Posterior cingulate gyrus (tissue), 11 donors: Measurements from ENCODE around the gene RPS27L.

ENCODE experiments used
- DNase-seq, 10 donors: peaks; one replicate each; pipeline versions ENCODE4 v3.0.0 to v3.0.0-alpha.2; 2020 to 2021; ENCODE audit warnings: mixed read lengths in 3 of 10
- intact Hi-C: fragments of 100-400 bp; cut with DNase I; formaldehyde crosslinking; loops from one replicate; pipeline ENCODE4 v1.15.1; 2023

RPS27L gene

DNA sequence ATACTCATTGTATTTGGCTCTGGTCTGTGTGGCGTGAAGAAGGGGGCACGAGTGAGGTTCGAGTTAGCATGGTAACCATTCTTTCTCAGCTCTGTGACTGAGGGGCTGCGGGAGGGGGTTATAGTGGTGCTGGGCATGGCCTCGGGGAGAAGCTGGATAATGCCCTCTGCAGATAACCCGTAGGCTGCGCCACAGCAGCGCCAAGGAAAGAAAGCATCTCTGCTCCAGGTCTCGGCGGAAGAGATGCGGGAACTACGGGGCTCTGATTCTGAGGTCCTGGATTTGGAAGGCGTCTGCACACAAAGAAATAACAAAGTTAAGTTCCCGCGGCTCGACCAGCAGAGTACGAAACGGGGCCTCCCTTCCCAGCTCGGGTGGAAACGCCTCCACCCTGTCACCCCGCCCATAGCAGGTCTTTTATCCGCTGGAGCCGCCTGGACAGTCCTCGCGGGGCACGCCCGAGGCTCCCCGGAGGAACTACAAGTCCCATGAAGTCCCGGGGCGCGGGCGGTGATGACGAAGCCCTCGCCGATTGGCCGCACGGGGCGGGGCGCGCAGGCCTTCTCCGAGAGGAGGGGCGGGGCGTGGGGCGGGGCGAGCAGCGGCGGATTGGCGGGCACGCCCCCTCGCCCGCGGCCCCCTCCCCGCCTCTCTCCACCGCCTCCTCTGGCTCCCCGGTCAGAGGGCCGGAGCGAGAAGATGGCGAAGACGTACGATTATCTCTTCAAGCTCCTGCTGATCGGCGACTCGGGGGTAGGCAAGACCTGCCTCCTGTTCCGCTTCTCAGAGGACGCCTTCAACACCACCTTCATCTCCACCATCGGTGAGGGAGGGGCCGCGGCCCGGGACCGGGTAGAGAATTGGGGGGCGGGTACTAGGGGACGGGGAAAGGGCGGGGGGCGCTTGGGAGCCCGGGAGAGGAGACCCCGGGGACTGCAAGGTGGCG, 31.9 kb upstream of the RPS27L start, which contains the start of gene RAB8B:
Gene RAB8B (plus strand): TSS at position 681 of the 946 bp plus-strand sequence. CDS start 19 bp downstream, at position 700.
- peak; percentile 95 to 100 (median 99) for DNase-seq
- intact Hi-C loops = loop anchor here (2.0 kb wide), 2 partner anchors 32 to 88 kb away; partner anchors contain the start of genes APH1B and RPS27L

DNA sequence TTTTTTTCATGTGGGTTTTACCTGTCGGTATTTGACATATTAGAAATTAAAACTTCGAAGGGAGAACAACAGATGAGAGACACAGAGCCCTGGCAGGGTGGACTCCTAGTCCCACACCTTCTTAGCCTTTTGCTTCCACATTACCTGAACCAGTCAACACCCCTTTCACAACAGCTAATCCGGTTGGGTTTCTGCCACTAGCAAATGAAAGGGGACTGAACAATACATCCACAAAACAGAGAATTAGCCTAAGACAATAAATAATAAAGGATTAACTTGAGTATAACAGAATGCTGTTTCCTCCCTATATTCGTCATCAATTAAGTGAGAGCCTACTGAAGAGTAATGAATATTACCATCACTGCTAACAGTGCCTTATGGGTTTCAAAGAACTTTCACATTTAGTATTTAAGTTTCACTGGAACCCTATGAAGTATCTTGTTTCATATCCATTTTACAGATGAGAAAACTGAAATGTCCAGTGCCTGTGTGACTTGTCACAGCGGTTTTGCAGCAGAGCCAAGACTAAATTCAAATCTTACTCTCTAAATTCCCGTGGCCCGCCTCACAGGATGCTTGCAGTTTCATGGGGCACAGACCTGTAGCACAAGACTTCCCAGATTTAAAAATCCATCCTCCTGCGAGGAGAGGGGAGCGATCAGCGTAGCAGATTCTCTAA, 31.1 kb upstream of the RPS27L start:
- no peak for DNase-seq
- intact Hi-C loops = loop anchor here (2.0 kb wide), 2 partner anchors 32 to 88 kb away; partner anchors contain the start of genes APH1B and RPS27L

DNA sequence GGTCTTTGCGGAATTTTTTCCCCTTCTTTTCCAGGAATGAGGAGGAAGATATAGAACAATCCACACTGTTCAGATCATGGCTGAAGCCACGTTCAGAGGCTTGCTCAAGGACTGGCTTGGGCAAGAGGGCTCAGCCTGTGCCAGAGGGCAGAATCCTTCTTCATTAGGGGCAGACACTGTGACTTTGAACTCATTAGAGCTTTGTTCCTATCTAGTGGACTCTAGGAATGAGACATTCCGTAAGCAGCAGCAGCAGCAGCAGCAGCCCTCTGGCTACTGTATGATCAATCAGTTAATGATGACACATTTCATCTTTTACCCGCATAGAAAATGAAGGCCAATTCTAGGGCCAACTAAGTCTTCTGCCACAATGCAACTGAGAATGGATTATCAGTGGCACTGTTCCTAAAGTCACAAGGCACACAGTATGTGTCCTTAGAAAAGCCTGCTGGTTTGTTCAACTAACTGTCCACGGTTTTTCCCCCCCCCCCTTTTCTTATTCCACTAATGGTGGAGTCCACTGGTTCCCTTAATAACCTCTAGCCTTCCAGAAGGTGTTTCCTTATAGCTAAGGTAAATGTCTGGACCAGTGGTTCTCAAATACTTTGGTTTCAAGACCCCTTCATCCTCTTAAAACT, 30.4 kb upstream of the RPS27L start:
- no peak for DNase-seq
- intact Hi-C loops = loop anchor here (2.0 kb wide), 2 partner anchors 31 to 89 kb away; partner anchors contain the start of genes APH1B and RPS27L

DNA sequence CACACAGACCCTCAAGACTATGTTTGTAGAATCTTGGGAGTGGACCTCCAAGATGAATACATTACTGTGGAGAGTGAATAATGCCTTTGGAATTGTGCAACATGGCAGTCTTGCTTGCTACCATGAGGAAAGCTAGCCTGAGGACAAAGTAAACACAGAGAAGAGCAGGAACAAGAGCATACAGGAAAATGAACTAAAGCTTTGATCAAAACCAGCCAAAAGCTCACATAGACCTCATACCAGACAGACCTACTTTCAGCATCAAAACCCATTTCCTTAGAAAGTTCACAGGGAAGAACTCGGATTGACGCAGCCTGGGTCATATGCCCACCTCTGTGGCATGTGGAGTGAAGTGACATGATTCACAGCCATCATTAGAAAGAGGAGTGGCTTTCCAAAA, 28.8 kb upstream of the RPS27L start:
- intact Hi-C loops = no loop called here
- no peak for DNase-seq

DNA sequence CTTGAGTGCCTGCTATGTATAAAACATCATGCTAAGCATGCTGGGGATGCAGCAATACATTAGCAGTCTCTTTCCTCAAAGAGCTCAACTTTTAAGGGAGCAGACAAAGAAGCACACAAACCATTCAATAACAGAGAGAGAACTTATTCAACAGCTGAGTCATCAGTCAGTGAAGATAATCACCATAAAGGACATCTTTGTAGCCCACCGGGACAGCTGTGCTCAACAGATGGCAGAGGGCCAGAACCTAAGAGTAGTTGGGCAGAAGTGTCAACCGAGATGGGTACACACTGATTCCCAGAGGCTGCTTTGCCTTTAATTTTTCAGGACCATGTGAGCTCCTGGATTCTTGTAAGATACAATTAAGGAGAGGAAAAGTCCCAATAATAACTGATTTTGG, 27.9 kb upstream of the RPS27L start:
- no peak for DNase-seq
- intact Hi-C loops = no loop called here

DNA sequence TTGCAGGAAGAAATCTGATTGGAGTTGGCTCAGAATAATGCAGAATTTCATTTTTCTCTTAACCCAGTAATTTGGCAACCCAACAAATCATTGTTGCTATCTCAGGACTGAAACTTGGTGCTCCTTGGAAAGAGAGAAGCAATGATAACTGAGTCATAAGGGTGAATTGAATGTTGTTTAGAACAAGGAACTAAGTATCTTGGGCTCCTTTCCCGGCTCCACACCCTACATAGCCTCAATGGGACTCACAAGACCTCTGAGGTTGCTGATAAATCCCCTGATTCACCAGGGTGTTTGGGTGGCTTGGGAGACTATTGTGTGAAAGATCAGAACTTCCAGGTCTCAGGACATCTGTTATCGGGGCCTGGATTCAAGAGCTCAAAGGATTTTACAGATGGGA, 24.4 kb upstream of the RPS27L start:
- intact Hi-C loops = no loop called here
- DNase-seq = no peak

DNA sequence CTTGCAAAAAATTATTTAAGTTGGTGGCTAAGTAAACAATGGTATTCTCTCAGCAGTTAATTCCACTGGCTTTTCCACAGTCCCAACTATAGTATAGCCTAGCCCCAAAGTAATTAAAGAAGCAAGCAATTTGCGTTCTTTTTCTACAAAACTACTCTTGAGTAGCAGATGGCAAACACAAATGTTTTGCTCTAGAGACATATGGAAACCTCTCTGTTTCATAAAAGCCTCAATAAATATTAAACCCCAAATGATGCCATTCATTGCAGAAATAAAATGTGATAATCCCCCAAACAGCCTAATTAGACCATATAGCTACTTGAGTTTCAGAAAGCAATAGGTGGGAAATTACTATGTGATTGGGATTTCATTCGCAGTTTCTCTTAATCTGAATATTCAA, 23.5 kb upstream of the RPS27L start:
- DNase-seq = no peak
- intact Hi-C loops = no loop called here

DNA sequence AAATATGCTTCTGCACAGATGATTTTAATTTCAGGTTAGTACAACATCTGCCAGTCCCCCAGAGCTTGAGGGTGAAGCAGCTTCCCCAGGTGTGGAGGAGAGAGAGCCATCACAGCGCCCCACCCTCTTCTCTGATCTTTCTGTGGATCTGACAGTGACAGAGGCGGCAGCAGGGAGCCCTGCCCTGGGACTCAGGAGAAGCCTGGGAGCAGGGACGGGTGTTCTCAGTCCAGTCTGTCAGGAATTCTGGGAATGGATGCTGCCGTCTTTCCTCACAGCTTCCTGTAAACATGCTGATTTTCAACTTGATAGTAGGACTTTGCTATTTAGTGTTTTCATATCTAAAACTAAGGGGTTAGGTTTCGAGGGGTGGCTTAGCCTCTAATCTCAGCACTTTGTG, 20.8 kb upstream of the RPS27L start:
- no peak for DNase-seq
- intact Hi-C loops = no loop called here

DNA sequence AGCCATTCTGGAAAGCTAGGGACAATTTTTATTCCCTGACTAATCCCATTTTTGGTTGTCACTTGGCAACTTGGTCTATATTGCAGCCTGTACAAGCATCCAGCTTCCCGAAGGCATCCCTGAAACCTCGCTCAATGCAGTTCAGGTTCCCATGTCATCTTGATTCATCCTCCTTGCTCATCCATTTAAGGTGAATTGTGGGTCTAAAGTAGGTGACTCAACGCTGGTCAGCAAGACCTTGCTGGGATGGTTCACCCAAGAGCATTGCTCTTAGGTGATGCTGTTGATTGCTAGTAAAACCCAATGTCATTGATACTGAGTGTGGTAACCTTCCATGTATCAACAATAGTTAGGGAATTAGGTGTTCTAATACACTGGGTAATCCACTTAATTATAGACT, 19.0 kb upstream of the RPS27L start:
- intact Hi-C loops = no loop called here
- no peak for DNase-seq

DNA sequence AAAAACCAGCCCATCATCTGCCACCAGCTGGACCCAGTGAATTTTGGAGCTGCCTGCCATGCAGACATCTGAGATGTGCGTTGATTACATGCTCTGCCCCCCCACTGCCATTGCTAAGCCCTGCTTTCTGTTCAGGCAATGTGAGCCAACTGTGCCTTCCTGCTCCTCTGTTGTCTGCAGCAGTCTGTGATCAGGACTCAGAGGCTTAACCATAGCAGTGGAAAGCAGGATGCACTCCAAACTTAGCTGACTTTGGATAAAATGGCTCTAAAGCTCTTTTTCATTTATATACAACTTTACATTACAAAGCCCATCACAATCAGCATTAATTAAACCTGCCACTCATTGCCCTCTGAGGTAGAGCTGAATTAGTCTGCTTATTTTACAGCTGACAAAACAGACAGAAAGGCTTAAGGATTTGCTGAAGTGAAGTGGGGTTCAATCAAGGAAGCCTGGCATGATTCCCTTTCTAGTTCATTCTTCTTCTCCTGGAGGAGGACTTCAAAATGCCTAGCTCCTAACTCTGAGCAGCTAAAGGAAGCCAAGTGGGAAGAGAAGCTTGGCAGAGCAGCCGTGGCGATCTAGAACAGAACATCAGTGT, 15.7 kb upstream of the RPS27L start:
- peak in 1 of 10 donors; percentile 32 for DNase-seq
- intact Hi-C loops = no loop called here

DNA sequence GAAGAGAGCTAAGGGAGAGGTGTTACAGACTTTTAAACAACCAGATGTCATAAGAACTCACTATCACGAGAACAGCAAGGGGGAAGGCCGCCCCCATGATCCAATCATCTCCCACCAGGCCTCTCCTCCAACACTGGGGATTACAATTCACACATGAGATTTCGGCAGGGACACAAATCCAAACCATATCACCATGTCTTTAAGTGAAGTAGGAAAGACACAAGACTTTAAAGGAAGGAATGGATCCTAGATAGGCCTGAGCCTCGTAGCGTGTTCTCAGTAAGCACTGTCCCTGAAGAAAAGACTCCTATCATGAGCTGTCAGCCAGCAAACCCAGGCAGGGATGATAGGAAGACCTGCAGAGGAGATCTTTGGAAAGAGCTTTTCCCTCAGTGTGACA, 15.1 kb upstream of the RPS27L start:
- intact Hi-C loops = no loop called here

DNA sequence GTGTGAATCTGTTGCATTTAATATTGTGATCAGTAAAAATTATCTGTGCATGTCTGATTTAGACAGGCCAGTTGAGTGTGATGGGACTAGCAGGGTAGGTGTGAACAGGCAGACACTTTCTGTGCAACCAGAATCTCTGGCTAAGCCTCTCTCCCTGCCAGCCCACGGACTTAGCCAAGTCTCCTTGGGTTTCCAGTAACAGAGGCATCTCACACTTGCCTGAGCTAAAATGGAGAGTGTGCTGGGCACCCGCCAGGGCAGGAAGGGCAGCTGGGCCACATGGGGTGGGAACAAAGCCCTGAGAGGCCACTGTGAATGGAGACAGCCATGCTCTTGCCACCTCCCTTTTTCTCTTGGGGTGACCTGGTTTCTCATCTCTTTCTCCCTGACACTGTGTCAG, 12.5 kb upstream of the RPS27L start:
- intact Hi-C loops = no loop called here
- DNase-seq = peak in 4 of 10 donors; percentile 15 to 76 (median 50)

More for the DNA sequence above, 15.1 kb upstream of the RPS27L start:
- DNase-seq = no peak

DNA sequence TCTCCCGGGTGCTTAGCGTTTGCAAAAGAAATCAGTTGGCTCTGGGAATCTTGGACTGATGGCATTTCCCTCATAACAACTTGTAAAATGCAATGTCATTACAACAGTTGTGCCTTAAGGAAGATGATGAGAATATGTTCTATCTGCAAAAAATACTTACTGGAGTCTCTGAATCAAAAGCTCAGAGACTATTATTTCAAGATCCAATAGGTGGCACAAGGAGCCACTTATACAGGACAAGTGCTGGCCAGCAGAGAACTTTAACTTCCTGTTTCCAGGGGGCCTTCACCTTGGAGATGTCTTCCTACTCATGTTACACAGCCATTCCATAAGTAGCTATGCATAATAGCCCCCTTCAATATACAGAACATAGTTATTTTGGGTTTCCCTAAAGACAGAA, 8.9 kb upstream of the RPS27L start:
- intact Hi-C loops = no loop called here

DNA sequence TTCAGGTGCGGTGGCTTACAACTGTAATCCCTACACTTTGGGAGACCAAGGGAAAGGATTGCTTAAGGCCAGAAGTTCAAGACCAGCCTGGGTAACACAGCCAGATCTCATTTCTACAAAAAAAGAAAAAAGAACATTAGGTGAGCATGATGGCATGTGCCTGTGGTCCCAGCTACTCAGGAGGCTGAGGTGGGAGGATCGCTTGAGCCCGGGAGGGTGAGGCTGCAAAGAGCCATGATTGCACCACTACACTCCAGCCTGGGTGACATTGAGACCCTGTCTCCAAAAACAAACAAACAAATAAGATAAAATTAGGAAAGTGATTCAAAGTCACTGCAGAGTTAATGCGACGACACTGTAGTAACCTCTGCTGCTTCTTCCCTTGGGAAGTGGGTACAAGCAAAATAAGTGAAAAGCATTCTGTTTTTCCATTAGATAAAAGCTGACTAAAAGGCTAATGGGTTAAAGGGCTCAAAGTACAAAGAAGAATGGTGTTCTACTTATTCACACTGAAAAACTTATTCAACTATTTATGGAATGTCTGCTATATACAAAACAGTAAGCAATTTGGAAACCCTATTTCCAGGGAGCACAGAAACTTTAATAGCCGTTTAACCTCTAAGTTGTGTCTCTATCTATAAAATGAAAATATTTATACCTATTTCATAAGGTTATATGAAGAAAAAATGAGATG, 8.0 kb upstream of the RPS27L start:
- intact Hi-C loops = no loop called here
- no peak for DNase-seq

More for the DNA sequence above, 8.9 kb upstream of the RPS27L start:
- DNase-seq = no peak

DNA sequence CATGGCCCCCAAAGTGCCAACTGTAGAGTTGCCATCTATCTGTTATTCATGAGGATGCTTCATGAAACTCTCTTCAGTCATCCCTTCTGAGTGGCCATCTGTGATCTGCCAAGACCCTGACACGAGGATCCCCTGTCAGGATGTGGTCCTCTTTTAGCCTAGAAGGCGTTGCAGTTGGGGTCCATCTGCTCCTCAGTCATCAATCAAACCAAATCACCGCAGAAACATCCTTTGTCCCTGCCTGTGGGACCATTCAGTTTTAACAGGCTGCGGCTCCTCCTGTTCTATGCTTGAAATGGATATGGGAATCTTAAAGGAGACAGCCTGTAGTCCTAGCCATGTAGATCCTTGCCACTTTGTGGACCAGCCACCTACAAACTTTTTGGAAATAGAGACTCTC, 5.9 kb upstream of the RPS27L start:
- intact Hi-C loops = no loop called here
- no peak for DNase-seq

DNA sequence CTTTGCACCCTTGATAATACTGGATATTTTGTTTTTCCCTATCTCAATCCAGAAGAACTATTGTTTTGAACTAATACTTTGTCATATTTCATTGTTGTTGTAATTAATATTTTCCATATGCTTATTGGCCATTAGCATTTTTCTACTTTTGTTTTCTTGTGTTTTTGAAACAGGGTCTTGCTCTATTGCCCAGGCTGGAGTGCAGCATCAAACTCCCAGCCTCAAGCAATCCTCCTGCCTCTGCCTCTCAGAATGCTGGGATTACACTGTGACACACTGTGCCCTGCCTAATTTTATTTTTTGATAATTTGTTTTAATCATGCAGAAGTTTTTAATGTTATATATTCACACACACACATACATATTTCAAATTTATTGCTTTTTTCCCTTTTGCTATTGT, 3.4 kb upstream of the RPS27L start:
- DNase-seq = no peak
- intact Hi-C loops = no loop called here

DNA sequence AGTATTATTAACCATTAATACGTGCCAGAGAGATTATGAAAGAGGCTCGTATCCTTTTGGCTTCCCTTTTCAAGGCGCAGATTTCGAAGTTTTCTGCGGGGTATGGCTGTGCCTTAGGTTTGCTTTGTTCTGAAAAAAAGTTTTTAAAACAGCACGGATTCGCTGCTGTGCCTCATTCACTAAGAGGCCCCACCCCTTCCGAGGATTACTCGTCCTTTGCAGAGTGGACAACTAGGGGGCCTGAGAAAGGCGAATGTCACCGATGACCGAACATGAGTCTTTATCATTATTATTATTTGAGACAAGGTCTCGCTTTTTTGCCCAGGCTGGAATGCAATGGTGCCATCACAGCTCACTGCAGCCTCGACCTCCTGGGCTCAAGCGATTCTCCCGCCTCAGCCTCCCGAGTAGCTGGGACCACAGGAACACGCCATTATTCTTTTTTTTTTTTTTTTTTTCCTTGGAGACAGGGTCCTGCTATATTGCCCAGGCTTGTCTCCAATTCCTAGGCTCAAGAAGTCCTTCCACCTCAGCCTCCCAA, 684 bp upstream of the RPS27L start:
- intact Hi-C loops = loop anchor here (2.0 to 5.0 kb wide), 3 partner anchors 31 to 119 kb away; partner anchors contain the start of genes APH1B, LACTB and RAB8B
- peak in 6 of 10 donors; percentile 23 to 84 (median 28) for DNase-seq

DNA sequence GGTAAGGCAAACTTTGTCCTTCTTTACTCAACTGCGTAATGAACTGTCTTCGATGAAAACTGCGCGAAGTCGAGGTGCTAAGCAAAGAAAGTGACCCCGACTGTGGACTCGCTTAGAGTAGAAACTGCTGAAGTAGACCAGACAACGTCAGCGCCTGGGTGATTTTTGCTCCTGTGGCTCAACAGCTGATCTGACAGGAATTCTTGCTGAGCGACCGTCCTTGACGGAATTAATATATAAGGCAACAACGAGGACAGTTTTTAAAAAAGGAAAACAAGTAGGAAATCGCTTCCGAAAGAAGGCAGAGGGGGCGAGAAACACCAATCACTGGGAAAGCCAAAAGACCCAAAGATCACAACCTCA, 541 bp downstream of the RPS27L start:
- intact Hi-C loops = loop anchor here (2.0 to 5.0 kb wide), 3 partner anchors 32 to 121 kb away; partner anchors contain the start of genes APH1B, LACTB and RAB8B
- peak in 5 of 10 donors; percentile 16 to 34 (median 19) for DNase-seq

DNA sequence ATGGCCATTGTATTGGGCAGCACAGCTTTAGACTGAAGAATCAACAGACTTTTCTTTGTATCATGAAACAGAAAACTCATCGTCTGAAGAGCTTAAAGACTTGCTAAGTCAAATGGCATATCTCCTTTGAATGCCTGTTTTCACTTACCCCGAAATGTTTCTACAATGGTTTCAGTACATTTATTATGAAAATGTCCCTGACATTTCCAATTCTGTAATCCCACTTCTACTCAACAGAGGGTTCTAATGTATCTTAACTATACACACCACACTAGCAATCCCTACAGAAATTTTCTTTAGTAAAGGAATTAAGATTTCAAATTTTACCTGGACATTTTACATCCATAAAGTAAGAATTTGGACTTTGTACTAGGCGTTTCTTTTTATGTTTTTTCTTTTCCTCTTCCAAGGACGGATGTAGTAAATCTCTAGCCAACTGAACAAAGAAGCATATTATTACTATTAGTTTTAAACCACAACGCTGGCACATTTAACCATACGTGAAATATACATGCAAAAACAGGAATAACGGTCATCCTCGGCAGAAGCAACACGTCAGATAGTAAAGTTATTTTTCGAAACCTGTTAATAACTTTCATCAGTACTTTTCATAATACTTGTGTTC, 1.1 kb downstream of the RPS27L start:
- DNase-seq = no peak
- intact Hi-C loops = loop anchor here (2.0 to 5.0 kb wide), 3 partner anchors 33 to 121 kb away; partner anchors contain the start of genes APH1B, LACTB and RAB8B
